HG03342 (cell line): Measurements from ENCODE around the gene RELT.

Experiments
- ATAC-seq: cut with Tn5 transposase; IDR thresholded peaks from one replicate; pipeline ENCODE4 v1.9.1; 2021; ENCODE audit warnings: mild to moderate bottlenecking, moderate library complexity; ENCODE audit not compliant: unreplicated experiment

Gene RELT

GRCh38 chr11:73401924-73402833 lies 26.0 kb downstream of the RELT start:
- no peak for ATAC-seq

- no peak for ATAC-seq
These were observed 26.6 kb downstream of the RELT start for GRCh38 chr11:73402834-73403185.

GRCh38 chr11:73403541-73403940 lies 27.3 kb downstream of the RELT start:
- ATAC-seq = no peak

- no peak for ATAC-seq
These were observed 27.8 kb downstream of the RELT start for GRCh38 chr11:73404048-73404447.

- no peak for ATAC-seq
These were observed 28.4 kb downstream of the RELT start for GRCh38 chr11:73404506-73405145.

- ATAC-seq = no peak
These were observed 28.9 kb downstream of the RELT start for GRCh38 chr11:73405146-73405510.

- ATAC-seq = no peak
These were observed 29.9 kb downstream of the RELT start for GRCh38 chr11:73406131-73406530.

- no peak for ATAC-seq
These were observed 30.4 kb downstream of the RELT start for GRCh38 chr11:73406619-73407018.

- ATAC-seq = no peak
These were observed 33.2 kb downstream of the RELT start for GRCh38 chr11:73409431-73409830.

GRCh38 chr11:73410627-73411026 lies 34.4 kb downstream of the RELT start:
- ATAC-seq = no peak

- ATAC-seq = no peak
These were observed 34.8 kb downstream of the RELT start for GRCh38 chr11:73411031-73411430.

GRCh38 chr11:73412308-73412707 lies 36.1 kb downstream of the RELT start:
- no peak for ATAC-seq

GRCh38 chr11:73413256-73413655 lies 37.1 kb downstream of the RELT start:
- ATAC-seq = no peak

- ATAC-seq = no peak
These were observed 38.9 kb downstream of the RELT start for GRCh38 chr11:73414977-73415651.

- no peak for ATAC-seq
These were observed 39.8 kb downstream of the RELT start for GRCh38 chr11:73415854-73416615.

- no peak for ATAC-seq
These were observed 40.6 kb downstream of the RELT start for GRCh38 chr11:73416786-73417185.

GRCh38 chr11:73420136-73420535 lies 43.9 kb downstream of the RELT start:
- ATAC-seq = no peak

- no peak for ATAC-seq
These were observed 46.7 kb downstream of the RELT start for GRCh38 chr11:73422886-73423285.

- no peak for ATAC-seq
These were observed 47.3 kb downstream of the RELT start for GRCh38 chr11:73423506-73423905.

- no peak for ATAC-seq
These were observed 48.9 kb downstream of the RELT start for GRCh38 chr11:73425108-73425507.

GRCh38 chr11:73426219-73426850 lies 50.1 kb downstream of the RELT start:
- no peak for ATAC-seq
